GM12801 (cell line): Measurements from ENCODE around the gene GRM4.

Source experiments
- TF ChIP-seq, protein P1 (sequence below): IDR thresholded peaks from one replicate; pipeline ENCODE4 v1.5.1; 2011; ENCODE audit warnings: control low read depth; ENCODE audit not compliant: insufficient read length; ENCODE audit errors: extremely low read depth

Gene GRM4

DNA sequence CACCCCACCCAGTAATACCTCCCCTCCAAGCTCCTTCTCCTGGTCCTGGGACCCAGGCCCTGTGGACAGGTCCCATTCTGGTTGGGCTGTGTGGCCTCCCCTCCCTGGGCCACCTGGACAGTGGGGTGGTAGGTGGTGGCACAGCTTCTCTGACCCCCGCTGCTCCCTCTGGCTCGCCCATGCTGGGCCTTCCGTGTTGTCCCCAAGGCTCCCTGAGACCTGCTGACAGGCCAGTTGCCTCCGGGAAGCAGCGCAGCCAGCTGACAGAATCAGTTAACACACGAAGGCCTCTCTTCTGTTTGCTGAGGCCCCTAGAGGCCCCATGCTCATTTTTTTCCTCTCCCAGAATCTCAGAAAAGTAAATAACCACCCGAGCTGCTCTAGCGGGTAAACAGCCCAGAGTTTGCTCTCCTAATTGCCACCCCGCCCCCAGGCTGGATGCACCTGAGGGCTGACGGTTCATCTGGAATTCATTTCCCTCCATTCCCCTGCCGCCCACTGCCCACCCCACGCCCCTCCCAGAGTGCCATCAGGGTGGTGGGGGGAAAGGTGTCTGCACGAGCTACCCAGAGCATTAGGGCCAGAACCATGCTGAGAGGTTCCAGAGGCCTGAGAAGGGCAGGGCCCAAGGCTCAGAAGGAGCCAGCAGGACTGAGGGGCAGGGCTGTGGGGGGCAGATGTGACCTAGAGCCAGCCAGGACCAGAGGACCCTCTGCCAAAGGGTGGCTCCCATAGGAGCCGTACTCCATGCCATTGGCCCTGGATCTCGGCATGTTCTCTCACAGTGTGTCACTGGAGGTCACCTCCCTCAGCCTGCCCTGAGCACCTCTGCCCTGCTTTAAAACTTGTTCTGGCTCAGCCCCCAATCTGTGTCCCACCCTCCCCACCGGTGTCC lies 157.5 kb downstream of the GRM4 start:
- TF ChIP-seq, protein P1, sequence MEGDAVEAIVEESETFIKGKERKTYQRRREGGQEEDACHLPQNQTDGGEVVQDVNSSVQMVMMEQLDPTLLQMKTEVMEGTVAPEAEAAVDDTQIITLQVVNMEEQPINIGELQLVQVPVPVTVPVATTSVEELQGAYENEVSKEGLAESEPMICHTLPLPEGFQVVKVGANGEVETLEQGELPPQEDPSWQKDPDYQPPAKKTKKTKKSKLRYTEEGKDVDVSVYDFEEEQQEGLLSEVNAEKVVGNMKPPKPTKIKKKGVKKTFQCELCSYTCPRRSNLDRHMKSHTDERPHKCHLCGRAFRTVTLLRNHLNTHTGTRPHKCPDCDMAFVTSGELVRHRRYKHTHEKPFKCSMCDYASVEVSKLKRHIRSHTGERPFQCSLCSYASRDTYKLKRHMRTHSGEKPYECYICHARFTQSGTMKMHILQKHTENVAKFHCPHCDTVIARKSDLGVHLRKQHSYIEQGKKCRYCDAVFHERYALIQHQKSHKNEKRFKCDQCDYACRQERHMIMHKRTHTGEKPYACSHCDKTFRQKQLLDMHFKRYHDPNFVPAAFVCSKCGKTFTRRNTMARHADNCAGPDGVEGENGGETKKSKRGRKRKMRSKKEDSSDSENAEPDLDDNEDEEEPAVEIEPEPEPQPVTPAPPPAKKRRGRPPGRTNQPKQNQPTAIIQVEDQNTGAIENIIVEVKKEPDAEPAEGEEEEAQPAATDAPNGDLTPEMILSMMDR, result no peak

DNA sequence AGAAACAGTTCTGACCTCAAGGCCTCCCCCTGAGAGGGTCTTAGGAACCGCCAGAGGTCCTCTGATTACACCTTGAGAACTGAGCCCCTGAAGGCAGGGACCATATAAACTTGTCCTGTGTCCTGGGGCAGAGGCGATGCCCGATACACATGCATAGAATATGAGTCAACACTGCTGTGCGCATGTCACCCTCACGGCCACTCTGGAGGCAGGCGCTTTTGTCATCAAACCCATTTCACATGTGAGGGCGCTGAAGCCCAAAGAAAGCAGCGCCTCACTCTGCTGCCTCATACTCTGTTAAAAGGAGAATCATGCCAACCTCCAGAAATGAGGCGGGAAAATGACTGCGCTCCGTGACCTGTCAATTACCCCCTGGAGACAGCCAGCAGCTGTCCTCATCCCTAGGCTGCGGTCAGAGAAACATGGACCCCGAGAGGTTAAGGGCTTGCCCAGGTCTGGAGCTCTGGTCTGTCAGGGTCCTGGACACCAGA lies 158.3 kb downstream of the GRM4 start:
- TF ChIP-seq, protein P1, result no peak

DNA sequence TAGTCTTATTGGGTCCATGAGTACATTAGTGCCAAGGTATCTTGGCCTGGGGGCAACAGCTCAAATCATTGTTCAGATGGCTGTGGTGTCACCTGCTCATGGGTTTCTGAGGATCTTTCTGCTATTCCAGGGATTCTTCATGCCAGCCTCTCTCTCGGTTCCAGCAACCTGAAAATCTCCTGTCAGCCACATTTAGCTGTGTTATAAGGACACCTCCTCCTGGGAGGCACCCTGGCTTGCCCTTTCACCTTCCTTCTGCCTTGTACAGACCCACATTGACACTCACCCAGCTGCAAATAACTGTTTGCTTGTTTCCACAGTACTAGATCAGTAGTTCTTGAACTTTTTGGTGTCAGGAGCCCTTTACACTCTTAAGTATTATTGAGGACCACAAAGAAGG lies 159.9 kb downstream of the GRM4 start:
- TF ChIP-seq, protein P1, result no peak

DNA sequence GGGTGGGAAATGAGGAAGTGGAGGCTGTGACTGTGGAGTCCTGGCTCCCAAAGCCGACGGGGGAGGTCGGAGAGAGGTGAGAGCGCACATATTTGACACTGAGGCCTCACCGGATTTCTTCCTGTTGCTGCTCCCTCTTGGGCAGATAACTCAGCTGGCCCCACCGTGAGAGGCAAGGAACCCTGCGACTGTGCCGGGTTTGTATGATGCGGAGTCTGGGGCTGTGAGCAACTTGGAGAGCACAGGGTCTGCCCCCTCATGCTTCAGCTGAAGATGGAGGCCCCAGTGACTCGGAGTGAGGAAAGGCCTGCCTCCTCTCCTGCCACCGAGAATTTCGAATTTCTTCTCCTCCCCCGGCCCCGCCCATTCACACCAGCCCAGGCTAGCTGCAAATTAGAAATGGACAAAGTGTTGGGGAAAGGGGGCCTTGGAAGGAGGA lies 160.6 kb downstream of the GRM4 start:
- TF ChIP-seq, protein P1, result no peak

DNA sequence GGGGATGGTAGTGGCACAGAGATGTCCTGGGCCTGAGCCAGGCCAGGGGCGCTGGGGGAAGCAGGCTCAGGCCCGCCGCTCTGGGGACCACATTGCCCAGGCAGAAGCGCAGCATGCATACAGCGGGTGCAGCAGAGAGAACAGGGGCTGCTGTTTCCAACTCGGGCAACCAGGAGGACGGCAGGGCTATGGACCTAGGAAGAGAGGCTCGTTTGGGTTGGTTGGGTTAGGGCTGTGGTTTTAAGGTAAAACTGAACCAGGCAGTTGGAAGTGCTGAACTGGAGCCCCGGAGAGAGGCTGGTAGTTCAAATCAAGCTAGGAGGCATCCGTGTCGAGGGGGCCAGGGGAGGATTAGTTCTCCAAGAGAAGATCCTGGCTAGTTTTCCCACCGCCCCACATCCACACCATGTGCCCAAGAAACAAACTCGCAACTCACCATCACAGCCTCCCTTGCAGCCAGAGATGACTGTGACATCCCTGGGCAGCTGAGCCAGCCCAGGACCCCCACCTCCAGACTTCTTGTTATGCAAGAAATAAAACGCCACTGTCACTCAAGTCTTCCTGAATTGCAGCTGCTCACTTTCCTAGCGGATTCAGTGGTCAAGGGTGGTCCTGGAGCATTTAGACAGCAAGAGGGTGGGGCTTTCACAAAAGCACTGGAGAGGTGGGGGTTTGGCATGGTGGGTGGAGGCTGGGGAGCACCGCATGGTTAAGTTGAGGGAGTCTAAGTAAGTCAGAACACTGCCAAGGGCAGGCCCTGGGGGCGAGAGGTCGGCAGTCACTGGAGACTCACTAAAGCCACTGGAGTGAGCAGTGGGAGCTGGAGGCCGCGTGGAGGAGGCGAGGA lies 161.2 kb downstream of the GRM4 start:
- TF ChIP-seq, protein P1, result no peak

DNA sequence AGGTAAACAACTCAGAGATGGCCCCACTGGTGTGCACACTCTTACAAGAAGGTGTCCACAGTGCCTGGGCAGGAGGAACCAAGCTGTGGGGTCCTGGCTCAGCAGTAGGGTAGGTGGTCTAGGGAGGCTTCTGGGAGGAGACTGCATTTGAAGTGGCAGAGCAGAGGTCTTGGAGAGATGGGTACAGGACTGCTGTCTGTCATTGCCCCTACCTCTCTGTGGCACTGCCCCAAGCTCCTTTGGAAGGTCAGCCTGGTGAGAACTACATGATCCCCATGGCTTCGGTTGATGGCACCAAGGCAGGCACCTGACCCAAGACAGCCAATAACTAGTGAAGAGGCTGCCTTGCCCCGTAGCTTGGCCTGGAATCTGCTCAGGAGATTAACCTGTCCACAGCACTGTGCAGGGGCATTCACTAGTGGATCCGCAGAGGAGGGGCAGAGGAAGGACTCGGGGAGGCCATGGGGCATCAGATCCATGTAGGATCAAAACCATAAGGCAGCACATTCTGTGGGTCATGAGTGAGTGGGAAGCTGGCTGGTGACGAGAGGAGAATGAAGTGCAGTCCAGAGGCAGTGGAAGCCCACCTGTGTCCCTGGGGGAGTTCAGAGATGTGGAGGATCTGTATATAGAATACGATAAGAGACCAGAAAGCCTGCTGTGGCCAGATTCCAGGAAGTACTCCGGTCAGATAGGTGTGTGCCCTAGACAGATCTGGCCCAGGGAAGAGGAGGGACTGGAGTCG lies 162.0 kb downstream of the GRM4 start:
- TF ChIP-seq, protein P1, result no peak
